ENCODE data around the gene IBA57.
"Not testable (repeated sequence)": the region's sequence is repeated elsewhere in the genome, so short reads cannot be mapped to it uniquely, and the experiment has no call there.

The IBA57 gene

GRCh38 chr1:228213917-228214808 lies 48.6 kb downstream of the IBA57 start:
- no peak for DNase-seq

- DNase-seq, result no peak
Measured at GRCh38 chr1:228214921-228215662, 49.5 kb downstream of the IBA57 start.

GRCh38 chr1:228215663-228216116 lies 50.1 kb downstream of the IBA57 start:
- DNase-seq, result no peak

GRCh38 chr1:228216371-228217320 lies 51.0 kb downstream of the IBA57 start:
- DNase-seq, result no peak

- DNase-seq, result no peak
Measured at GRCh38 chr1:228217551-228218344, 52.1 kb downstream of the IBA57 start.

- DNase-seq, result no peak
Measured at GRCh38 chr1:228218513-228219244, 53.1 kb downstream of the IBA57 start.

GRCh38 chr1:228219245-228219961 lies 53.8 kb downstream of the IBA57 start:
- DNase-seq, result no peak

GRCh38 chr1:228219962-228220780 lies 54.6 kb downstream of the IBA57 start:
- no peak for DNase-seq

- not testable (repeated sequence) for DNase-seq
Measured at GRCh38 chr1:228221097-228221496, 55.5 kb downstream of the IBA57 start.

GRCh38 chr1:228222548-228222947 lies 56.9 kb downstream of the IBA57 start:
- DNase-seq, result no peak

GRCh38 chr1:228224198-228225164 lies 58.9 kb downstream of the IBA57 start:
- no peak for DNase-seq

GRCh38 chr1:228225165-228225710 lies 59.6 kb downstream of the IBA57 start:
- DNase-seq, result no peak

- no peak for DNase-seq
Measured at GRCh38 chr1:228225740-228226139, 60.1 kb downstream of the IBA57 start.

- no peak for DNase-seq
Measured at GRCh38 chr1:228226141-228226874, 60.7 kb downstream of the IBA57 start.

GRCh38 chr1:228226956-228227791 lies 61.6 kb downstream of the IBA57 start:
- no peak for DNase-seq

GRCh38 chr1:228228147-228228546 lies 62.5 kb downstream of the IBA57 start:
- DNase-seq, result not testable (repeated sequence)
